Measurements from ENCODE around the gene SIGLEC7.

SIGLEC7 gene

DNA sequence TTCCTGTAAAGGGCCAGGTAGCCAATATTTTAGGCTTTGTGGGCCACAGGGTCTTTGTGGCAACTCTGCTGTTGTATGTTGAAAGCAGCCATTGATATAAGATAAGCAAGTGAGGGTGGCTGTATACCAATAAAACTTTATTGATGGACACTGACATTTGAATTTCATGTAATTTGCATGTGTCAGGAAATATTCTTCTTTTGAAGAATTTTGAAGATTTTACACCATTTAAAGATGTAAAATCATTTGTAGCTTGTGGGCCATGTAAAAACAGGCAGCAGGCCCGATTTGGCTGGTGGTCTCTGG, 31.5 kb upstream of the SIGLEC7 start:
- no peak overlapping the region for H2BK12ac ChIP-seq (ENCODE audit: low read length)
- no peaks in the 10 kb centered on the region for H3K79me2 ChIP-seq (ENCODE audit: control insufficient read depth, insufficient read depth, low read length, poor library complexity)
- no peak overlapping the region for H4K8ac ChIP-seq (ENCODE audit: low read depth, low read length)
- no peaks in the 10 kb centered on the region for H3K27me3 ChIP-seq (ENCODE audit: insufficient read depth, low read length)
- H3K14ac ChIP-seq (ENCODE audit: low read length) = no peak overlapping the region
- H4K12ac ChIP-seq (ENCODE audit: low read depth, low read length) = no peak overlapping the region
- H4K91ac ChIP-seq (ENCODE audit: low read depth, low read length) = no peak overlapping the region
- H3K36me3 ChIP-seq (ENCODE audit: control insufficient read depth in 1 of 2, insufficient read depth in 2 of 2, low read length in 2 of 2) = peaks cover 0 to 4% of the 10 kb centered on the region in 2 experiments
- no peak overlapping the region for H3K4ac ChIP-seq (ENCODE audit: low read depth, low read length)
- DNase-seq = no peak
- H3K18ac ChIP-seq (ENCODE audit: low read length) = no peak overlapping the region
- WGBS (ENCODE audit: extremely low coverage, insufficient coverage, insufficient read length) = no CpG with 5 or more reads among the region's 1 CpG
- no peak overlapping the region for H3K4me3 ChIP-seq (ENCODE audit: low read depth, low read length)
- no peak overlapping the region for H2BK120ac ChIP-seq (ENCODE audit: insufficient read depth, low read length, poor library complexity)
- peaks cover 7 to 10% of the 10 kb centered on the region in 2 experiments for H3K4me1 ChIP-seq (ENCODE audit: control insufficient read depth in 1 of 2, insufficient read depth in 2 of 2, low read length in 2 of 2)
- no peak overlapping the region for H3K23ac ChIP-seq (ENCODE audit: low read length)
- no peak overlapping the region for H3K4me2 ChIP-seq (ENCODE audit: low read length)
- H3K27ac ChIP-seq (ENCODE audit: low read depth, low read length) = no peak overlapping the region
- peaks cover 2% of the 10 kb centered on the region for H3K79me1 ChIP-seq (ENCODE audit: low read length)
- peaks cover 3% of the 10 kb centered on the region for H3K9me3 ChIP-seq (ENCODE audit: insufficient read depth, low read depth, low read length)
- no peak overlapping the region for H3K9ac ChIP-seq (ENCODE audit: low read length)
- no peak overlapping the region for H2AFZ ChIP-seq (ENCODE audit: insufficient read depth, low read length, poor library complexity)
- no peak overlapping the region for H2AK5ac ChIP-seq (ENCODE audit: low read length)
- no peak overlapping the region for H2BK5ac ChIP-seq (ENCODE audit: low read depth, low read length, poor library complexity)

DNA sequence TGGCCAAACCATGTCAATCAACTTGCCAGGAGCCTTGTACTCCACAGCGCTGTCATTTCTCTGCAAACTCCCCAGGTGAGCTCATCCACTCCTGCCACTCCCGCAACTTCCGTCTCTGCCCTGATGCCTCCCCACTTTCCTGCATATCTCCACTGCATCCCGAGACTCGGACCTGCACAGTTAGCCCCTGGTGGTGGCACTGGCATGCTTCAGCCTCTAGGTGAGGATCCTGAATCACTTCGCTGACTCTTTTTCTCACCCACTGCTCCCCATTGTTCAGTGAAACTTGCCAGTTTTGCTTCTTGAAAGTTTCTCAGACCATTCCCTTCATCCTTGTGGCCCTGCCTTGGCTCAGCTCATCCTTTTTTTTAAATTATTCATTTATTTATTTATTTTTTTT, 30.5 kb upstream of the SIGLEC7 start:
- no CpG with 5 or more reads among the region's 6 CpGs for WGBS (ENCODE audit: extremely low coverage, insufficient coverage, insufficient read length)
- no peak overlapping the region for H2BK5ac ChIP-seq (ENCODE audit: low read depth, low read length, poor library complexity)
- no peaks in the 10 kb centered on the region for H3K36me3 ChIP-seq (ENCODE audit: control insufficient read depth in 1 of 2, insufficient read depth in 2 of 2, low read length in 2 of 2)
- H3K4ac ChIP-seq (ENCODE audit: low read depth, low read length) = no peak overlapping the region
- H4K91ac ChIP-seq (ENCODE audit: low read depth, low read length) = no peak overlapping the region
- no peak overlapping the region for H3K4me2 ChIP-seq (ENCODE audit: low read length)
- H3K14ac ChIP-seq (ENCODE audit: low read length) = no peak overlapping the region
- H2AFZ ChIP-seq (ENCODE audit: insufficient read depth, low read length, poor library complexity) = no peak overlapping the region
- H3K18ac ChIP-seq (ENCODE audit: low read length) = no peak overlapping the region
- no peak overlapping the region for H2AK5ac ChIP-seq (ENCODE audit: low read length)
- H2BK12ac ChIP-seq (ENCODE audit: low read length) = no peak overlapping the region
- H3K27ac ChIP-seq (ENCODE audit: low read depth, low read length) = no peak overlapping the region
- H3K4me3 ChIP-seq (ENCODE audit: low read depth, low read length) = no peak overlapping the region
- H4K8ac ChIP-seq (ENCODE audit: low read depth, low read length) = no peak overlapping the region
- H3K27me3 ChIP-seq (ENCODE audit: insufficient read depth, low read length) = no peaks in the 10 kb centered on the region
- H4K12ac ChIP-seq (ENCODE audit: low read depth, low read length) = no peak overlapping the region
- DNase-seq = no peak
- H3K79me2 ChIP-seq (ENCODE audit: control insufficient read depth, insufficient read depth, low read length, poor library complexity) = no peaks in the 10 kb centered on the region
- H3K23ac ChIP-seq (ENCODE audit: low read length) = no peak overlapping the region
- peaks cover 2% of the 10 kb centered on the region for H3K79me1 ChIP-seq (ENCODE audit: low read length)
- no peak overlapping the region for H2BK120ac ChIP-seq (ENCODE audit: insufficient read depth, low read length, poor library complexity)
- H3K9me3 ChIP-seq (ENCODE audit: insufficient read depth, low read depth, low read length) = peaks cover 2% of the 10 kb centered on the region
- peaks cover 7 to 10% of the 10 kb centered on the region in 2 experiments for H3K4me1 ChIP-seq (ENCODE audit: control insufficient read depth in 1 of 2, insufficient read depth in 2 of 2, low read length in 2 of 2)
- H3K9ac ChIP-seq (ENCODE audit: low read length) = no peak overlapping the region

DNA sequence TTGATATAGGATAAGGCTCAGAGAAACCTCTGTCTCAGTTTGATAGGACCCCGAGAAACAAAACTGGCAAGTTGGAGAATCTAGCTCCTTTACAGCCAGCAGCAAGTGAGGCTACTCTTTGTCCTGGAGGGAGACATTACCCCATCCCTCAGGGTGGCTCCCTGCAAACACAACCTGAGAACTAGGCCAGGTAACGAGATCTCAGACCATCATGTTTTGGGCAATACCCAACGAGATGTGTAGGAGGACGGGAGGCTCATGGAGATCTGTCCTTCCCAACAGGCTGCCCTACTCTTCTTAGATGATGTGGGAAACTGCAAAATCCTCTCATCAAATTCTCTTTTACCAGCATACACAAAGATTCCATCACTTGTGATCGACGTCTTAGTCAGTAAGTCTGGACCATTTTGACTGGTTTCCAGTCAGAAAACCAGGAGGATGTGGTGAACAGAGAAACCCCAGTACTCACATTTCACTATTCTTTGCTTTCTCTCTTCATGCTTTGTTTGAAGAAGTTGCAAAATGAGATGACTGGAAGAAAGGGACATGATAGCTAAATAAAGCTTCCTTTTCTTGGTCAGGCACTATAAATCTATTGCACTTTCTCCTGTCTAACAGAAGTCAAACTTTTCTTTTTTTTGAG, 27.9 kb upstream of the SIGLEC7 start:
- H4K91ac ChIP-seq (ENCODE audit: low read depth, low read length) = no peak overlapping the region
- H3K36me3 ChIP-seq (ENCODE audit: control insufficient read depth in 1 of 2, insufficient read depth in 2 of 2, low read length in 2 of 2) = no peaks in the 10 kb centered on the region
- no peaks in the 10 kb centered on the region for H3K79me1 ChIP-seq (ENCODE audit: low read length)
- H3K23ac ChIP-seq (ENCODE audit: low read length) = no peak overlapping the region
- H2BK120ac ChIP-seq (ENCODE audit: insufficient read depth, low read length, poor library complexity) = no peak overlapping the region
- H3K18ac ChIP-seq (ENCODE audit: low read length) = no peak overlapping the region
- H3K4ac ChIP-seq (ENCODE audit: low read depth, low read length) = no peak overlapping the region
- H3K27me3 ChIP-seq (ENCODE audit: insufficient read depth, low read length) = no peaks in the 10 kb centered on the region
- no CpG with 5 or more reads among the region's 6 CpGs for WGBS (ENCODE audit: extremely low coverage, insufficient coverage, insufficient read length)
- no peak overlapping the region for H2BK5ac ChIP-seq (ENCODE audit: low read depth, low read length, poor library complexity)
- no peak overlapping the region for H4K8ac ChIP-seq (ENCODE audit: low read depth, low read length)
- no peaks in the 10 kb centered on the region for H3K79me2 ChIP-seq (ENCODE audit: control insufficient read depth, insufficient read depth, low read length, poor library complexity)
- DNase-seq = no peak
- no peak overlapping the region for H2AFZ ChIP-seq (ENCODE audit: insufficient read depth, low read length, poor library complexity)
- no peak overlapping the region for H4K12ac ChIP-seq (ENCODE audit: low read depth, low read length)
- H3K9ac ChIP-seq (ENCODE audit: low read length) = no peak overlapping the region
- H3K4me2 ChIP-seq (ENCODE audit: low read length) = no peak overlapping the region
- H3K4me1 ChIP-seq (ENCODE audit: control insufficient read depth in 1 of 2, insufficient read depth in 2 of 2, low read length in 2 of 2) = no peaks in the 10 kb centered on the region
- H3K14ac ChIP-seq (ENCODE audit: low read length) = no peak overlapping the region
- H2BK12ac ChIP-seq (ENCODE audit: low read length) = no peak overlapping the region
- no peak overlapping the region for H3K4me3 ChIP-seq (ENCODE audit: low read depth, low read length)
- no peak overlapping the region for H3K27ac ChIP-seq (ENCODE audit: low read depth, low read length)
- H2AK5ac ChIP-seq (ENCODE audit: low read length) = no peak overlapping the region
- H3K9me3 ChIP-seq (ENCODE audit: insufficient read depth, low read depth, low read length) = peaks cover 2% of the 10 kb centered on the region

DNA sequence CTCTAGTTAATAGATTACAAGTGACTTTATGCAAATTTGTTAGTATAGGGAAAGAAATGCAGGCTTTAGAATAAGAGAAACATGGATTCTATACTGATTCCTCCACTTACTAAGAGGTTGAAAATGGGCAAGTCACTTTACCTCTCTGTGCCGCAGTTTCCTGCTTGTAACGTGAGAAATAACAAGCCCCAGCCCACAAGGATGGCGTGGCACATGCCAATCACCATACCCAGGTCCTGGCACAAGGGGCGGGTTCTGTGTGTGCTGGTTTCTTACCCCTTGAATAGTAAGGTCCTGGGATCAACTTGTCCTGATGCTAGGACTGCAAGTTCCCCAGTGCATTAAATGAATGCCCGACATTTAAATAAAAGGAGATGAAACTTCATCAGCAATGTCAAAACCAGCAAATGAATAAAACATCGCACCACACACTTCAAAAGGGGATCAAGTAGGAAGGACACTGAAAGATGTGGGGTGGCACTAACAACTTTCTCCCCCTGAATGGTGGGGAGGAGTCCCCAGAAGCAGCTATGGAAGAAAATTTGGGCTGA, 25.3 kb upstream of the SIGLEC7 start:
- Histone ChIP-seq H2BK12ac (ENCODE audit: low read length) (no peak overlapping the region), H3K4me1 (ENCODE audit: control insufficient read depth in 1 of 2, insufficient read depth in 2 of 2, low read length in 2 of 2) (no peaks in the 10 kb centered on the region), H3K4ac (ENCODE audit: low read depth, low read length) (no peak overlapping the region), H3K14ac (ENCODE audit: low read length) (no peak overlapping the region), H3K4me3 (ENCODE audit: low read depth, low read length) (no peak overlapping the region), H4K8ac (ENCODE audit: low read depth, low read length) (no peak overlapping the region), H3K79me2 (ENCODE audit: control insufficient read depth, insufficient read depth, low read length, poor library complexity) (no peaks in the 10 kb centered on the region), H2AFZ (ENCODE audit: insufficient read depth, low read length, poor library complexity) (no peak overlapping the region), H4K91ac (ENCODE audit: low read depth, low read length) (no peak overlapping the region), H3K27ac (ENCODE audit: low read depth, low read length) (no peak overlapping the region), H3K9ac (ENCODE audit: low read length) (no peak overlapping the region), H3K36me3 (ENCODE audit: control insufficient read depth in 1 of 2, insufficient read depth in 2 of 2, low read length in 2 of 2) (no peaks in the 10 kb centered on the region), H2BK5ac (ENCODE audit: low read depth, low read length, poor library complexity) (no peak overlapping the region), H3K4me2 (ENCODE audit: low read length) (no peak overlapping the region), H3K27me3 (ENCODE audit: insufficient read depth, low read length) (no peaks in the 10 kb centered on the region), H4K12ac (ENCODE audit: low read depth, low read length) (no peak overlapping the region), H3K79me1 (ENCODE audit: low read length) (no peaks in the 10 kb centered on the region), H2AK5ac (ENCODE audit: low read length) (no peak overlapping the region), H3K9me3 (ENCODE audit: insufficient read depth, low read depth, low read length) (peaks cover 2% of the 10 kb centered on the region), H3K23ac (ENCODE audit: low read length) (no peak overlapping the region), H2BK120ac (ENCODE audit: insufficient read depth, low read length, poor library complexity) (no peak overlapping the region), H3K18ac (ENCODE audit: low read length) (no peak overlapping the region)
- DNase-seq = no peak
- WGBS (ENCODE audit: extremely low coverage, insufficient coverage, insufficient read length) = no CpG with 5 or more reads among the region's 6 CpGs
